Esophagus squamous epithelium (tissue), 4 donors: ENCODE results near the gene HPN.

ENCODE experiments used
- CTCF ChIP-seq, 6 experiments: fragments of 450-650 bp in 4 of 6; fragments of 200-600 bp in 2 of 6; sonication (generic) in 2 of 6; IDR thresholded peaks; one replicate each; pipeline ENCODE4 v1.5.1; 2016 to 2019; ENCODE audit warnings: antibody characterized with exemption in 6 of 6, mild to moderate bottlenecking in 4 of 6, moderate library complexity in 4 of 6
- POLR2A ChIP-seq, 4 donors: fragments of 450-650 bp; IDR thresholded peaks; one replicate each; pipeline ENCODE4 v1.6.1; 2017; ENCODE audit warnings: antibody characterized with exemption in 4 of 4, mild to moderate bottlenecking in 4 of 4, moderate library complexity in 3 of 4

DNA sequence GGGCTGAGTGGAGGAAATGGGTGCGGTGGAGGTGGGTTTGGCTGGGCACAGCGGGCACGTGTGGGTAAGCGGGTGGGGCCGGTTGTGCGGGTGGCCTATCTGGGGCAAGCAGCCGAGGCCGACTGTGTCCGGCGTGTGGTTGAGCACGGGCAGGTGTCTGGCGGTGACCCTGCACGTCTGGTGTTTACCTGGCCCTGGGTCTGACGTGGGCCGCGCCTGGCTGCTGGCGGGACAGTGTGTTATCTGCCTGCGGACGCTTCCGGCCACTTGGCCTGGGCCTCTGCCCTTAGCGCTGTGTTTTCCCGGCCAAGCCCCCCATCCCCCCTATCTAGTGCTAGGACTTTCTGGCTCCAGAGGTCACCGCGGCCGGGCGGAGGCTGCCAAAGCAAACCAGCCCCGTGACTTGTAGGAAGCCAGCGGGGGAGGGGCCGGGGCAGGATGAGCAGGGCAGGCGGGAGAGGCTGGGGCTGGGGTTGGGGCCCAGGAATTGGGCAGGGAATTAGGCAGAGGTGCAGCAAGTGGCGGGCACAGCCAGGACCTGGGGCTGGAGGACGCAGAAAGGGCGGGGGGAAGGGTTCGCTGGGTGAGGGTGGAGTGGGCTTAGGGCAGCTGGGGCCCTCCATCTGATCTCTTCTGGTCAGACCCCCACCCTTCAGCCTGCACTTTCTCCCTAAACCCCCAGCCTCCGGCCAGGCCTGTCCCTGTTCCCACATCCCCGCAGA lies 534 bp upstream of the HPN start:
- TF ChIP-seq CTCF (IDR thresholded peaks at IDR 0.05) (no peak), POLR2A (IDR thresholded peaks at IDR 0.05) (no peak)
